Ectodermal cell (in vitro differentiated cells): Measurements from ENCODE around the gene CDK8.

Experiments used
- H3K27ac ChIP-seq: 2 replicates; pipeline ENCODE4 v1.7.0; 2013; ENCODE audit warnings: mild to moderate bottlenecking, low read depth, low read length; ENCODE audit not compliant: insufficient read depth, poor library complexity, severe bottlenecking
- H3K27me3 ChIP-seq: 2 replicates; pipeline ENCODE4 v1.7.0; 2013; ENCODE audit warnings: mild to moderate bottlenecking, low read length; ENCODE audit not compliant: insufficient read depth, control insufficient read depth, poor library complexity, severe bottlenecking
- H3K36me3 ChIP-seq: one replicate; pipeline ENCODE4 v1.7.0; 2013; ENCODE audit warnings: low read length; ENCODE audit not compliant: control insufficient read depth, insufficient read depth
- H3K4me1 ChIP-seq: one replicate; pipeline ENCODE4 v1.7.0; 2013; ENCODE audit warnings: low read length; ENCODE audit not compliant: control insufficient read depth, insufficient read depth
- H3K4me3 ChIP-seq: 2 replicates; pipeline ENCODE4 v1.7.0; 2013; ENCODE audit warnings: low read depth, low read length, control low read depth; ENCODE audit not compliant: insufficient read depth
- H3K9me3 ChIP-seq: 2 replicates; pipeline ENCODE4 v1.7.0; 2013; ENCODE audit warnings: mild to moderate bottlenecking, low read length, moderate library complexity; ENCODE audit not compliant: control insufficient read depth
- WGBS, 2 experiments: methylation state at CpG; one replicate each; pipeline ENCODE4 v1.1.7; 2013; ENCODE audit warnings: missing lambda C conversion rate in 2 of 2; 5-methylcytosine and 5-hydroxymethylcytosine counted together

CDK8 gene

DNA sequence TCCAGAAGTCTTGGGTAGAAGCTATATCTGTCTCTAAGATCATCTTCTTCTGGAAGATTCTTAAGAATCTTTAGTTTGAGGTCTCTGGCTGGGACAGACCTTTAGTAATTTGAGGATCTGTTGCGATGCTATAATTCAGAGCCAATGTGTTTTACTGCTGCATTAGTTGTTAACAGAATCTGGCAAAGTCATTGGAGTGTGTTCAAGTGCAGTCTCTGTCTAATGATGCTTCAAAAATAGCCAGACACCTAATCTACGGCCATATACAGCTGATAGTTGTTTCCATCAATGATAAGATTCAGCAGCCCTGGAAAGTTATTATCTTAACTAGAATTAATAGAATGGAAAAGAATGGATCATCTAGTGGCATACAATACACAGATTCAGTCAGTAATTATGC, 72.6 kb downstream of the CDK8 start:
- H3K27me3 ChIP-seq: no peaks in the 10 kb centered on the region
- H3K9me3 ChIP-seq: no peaks in the 10 kb centered on the region
- H3K4me3 ChIP-seq: no peak overlapping the region
- 94 to 99% methylated on average over 2 of the region's 2 CpGs for WGBS, 2 experiments
- H3K4me1 ChIP-seq: no peaks in the 10 kb centered on the region
- no peak overlapping the region for H3K27ac ChIP-seq
- H3K36me3 ChIP-seq: no peaks in the 10 kb centered on the region

DNA sequence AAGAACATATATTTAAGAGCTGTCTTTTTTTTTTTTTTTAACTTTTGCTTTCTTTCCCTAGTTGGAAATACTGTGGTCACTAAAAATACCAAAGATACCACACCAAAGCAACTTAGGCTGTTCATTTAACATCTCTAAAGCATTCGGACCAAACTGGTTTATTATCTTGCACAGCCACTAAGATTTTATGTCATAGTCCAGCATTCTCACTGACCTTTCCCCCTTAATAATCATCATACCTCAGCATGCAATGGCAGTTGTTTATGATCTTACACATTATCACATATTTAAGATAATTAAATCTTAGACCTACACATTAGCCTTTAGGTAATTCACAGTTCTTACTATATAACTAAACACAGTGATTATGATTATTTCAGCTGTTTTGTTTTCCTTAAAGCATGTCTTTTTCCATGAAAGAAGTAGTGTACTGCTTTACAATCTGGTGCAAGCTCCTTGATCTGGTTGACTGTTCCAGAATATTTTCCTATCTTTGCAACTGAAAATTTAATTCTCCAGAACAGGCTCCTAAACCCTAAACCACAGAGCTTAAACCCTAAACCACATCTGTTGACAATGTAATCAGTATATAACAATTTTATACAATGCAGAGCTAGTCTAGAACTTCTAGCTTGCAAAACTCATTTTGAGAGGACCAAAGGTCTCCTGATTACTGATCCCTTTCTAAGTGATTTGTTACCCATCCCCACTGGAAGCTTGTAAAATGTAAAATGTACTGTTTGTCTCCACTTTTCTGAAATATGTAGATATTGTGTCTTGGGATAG, 74.2 kb downstream of the CDK8 start:
- 95 to 97% methylated on average over 1 of the region's 1 CpG for WGBS, 2 experiments
- H3K36me3 ChIP-seq: no peaks in the 10 kb centered on the region
- H3K4me1 ChIP-seq: no peaks in the 10 kb centered on the region
- no peaks in the 10 kb centered on the region for H3K27me3 ChIP-seq
- no peak overlapping the region for H3K4me3 ChIP-seq
- H3K27ac ChIP-seq: no peak overlapping the region
- H3K9me3 ChIP-seq: no peaks in the 10 kb centered on the region

- no peaks in the 10 kb centered on the region for H3K4me1 ChIP-seq
- H3K9me3 ChIP-seq: no peaks in the 10 kb centered on the region
- 95 to 96% methylated on average over 5 of the region's 5 CpGs for WGBS, 2 experiments
- no peaks in the 10 kb centered on the region for H3K27me3 ChIP-seq
- no peak overlapping the region for H3K4me3 ChIP-seq
- H3K36me3 ChIP-seq: no peaks in the 10 kb centered on the region
- no peak overlapping the region for H3K27ac ChIP-seq
Measured at GRCh38 chr13:26335158-26335557, 81.2 kb downstream of the CDK8 start.

DNA sequence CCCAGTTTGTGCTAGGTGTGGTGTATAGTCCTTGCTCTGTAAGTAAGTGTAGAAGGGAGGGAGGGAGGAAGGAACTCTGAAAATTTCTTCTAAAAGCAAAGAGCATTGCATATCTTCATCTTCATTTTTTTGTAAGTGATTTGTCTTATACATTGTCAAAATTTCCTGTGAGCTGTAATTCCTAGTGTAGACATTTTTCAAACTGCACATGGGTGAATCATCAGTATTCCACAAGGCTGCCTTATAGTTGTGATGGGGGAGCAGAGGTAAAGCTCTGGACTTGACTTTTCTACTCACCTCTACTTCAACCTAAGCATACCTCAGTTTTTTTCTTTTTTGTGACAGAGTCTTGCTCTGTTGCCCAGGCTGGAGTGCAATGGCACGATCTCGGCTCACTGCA, 86.9 kb downstream of the CDK8 start:
- no peaks in the 10 kb centered on the region for H3K9me3 ChIP-seq
- 90 to 100% methylated on average over 2 of the region's 2 CpGs for WGBS, 2 experiments

GRCh38 chr13:26342898-26343297, 89.0 kb downstream of the CDK8 start:
- Histone ChIP-seq H3K36me3 (no peaks in the 10 kb centered on the region), H3K4me1 (no peaks in the 10 kb centered on the region), H3K27ac (no peak overlapping the region), H3K27me3 (no peaks in the 10 kb centered on the region), H3K4me3 (no peak overlapping the region), H3K9me3 (no peaks in the 10 kb centered on the region)
- WGBS, 2 experiments: 81 to 82% methylated on average over 4 of the region's 5 CpGs

More for the DNA sequence above, 86.9 kb downstream of the CDK8 start:
- no peaks in the 10 kb centered on the region for H3K36me3 ChIP-seq
- no peaks in the 10 kb centered on the region for H3K4me1 ChIP-seq
- H3K4me3 ChIP-seq: no peak overlapping the region
- no peak overlapping the region for H3K27ac ChIP-seq
- H3K27me3 ChIP-seq: no peaks in the 10 kb centered on the region

DNA sequence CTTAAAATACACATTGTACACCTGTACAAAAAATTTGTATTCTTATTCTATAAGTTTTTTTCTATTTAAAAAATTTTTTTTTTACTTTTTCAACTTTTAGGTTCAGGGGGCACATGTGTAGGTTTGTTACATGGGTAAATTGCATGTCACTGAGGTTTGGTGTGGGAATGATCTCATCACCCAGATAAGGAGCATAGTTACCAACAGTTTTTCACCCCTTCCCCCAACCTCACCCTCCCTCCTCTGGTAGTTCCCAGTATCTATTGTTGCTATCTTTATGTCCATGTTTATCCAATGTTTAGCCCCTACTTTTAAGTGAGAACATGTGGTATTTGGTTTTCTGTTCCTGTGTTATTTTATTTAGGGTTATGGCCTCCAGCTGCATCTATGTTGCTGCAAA, 89.9 kb downstream of the CDK8 start:
- Histone ChIP-seq H3K27me3 (no peaks in the 10 kb centered on the region), H3K4me1 (no peaks in the 10 kb centered on the region), H3K4me3 (no peak overlapping the region), H3K9me3 (no peaks in the 10 kb centered on the region), H3K27ac (no peak overlapping the region), H3K36me3 (no peaks in the 10 kb centered on the region)

- Histone ChIP-seq H3K27ac (no peak overlapping the region), H3K4me3 (no peak overlapping the region), H3K27me3 (no peaks in the 10 kb centered on the region), H3K36me3 (no peaks in the 10 kb centered on the region), H3K9me3 (no peaks in the 10 kb centered on the region), H3K4me1 (no peaks in the 10 kb centered on the region)
- 100% methylated on average over 2 to 4 of the region's 4 CpGs for WGBS, 2 experiments
Measured at GRCh38 chr13:26344980-26345379, 91.1 kb downstream of the CDK8 start.

DNA sequence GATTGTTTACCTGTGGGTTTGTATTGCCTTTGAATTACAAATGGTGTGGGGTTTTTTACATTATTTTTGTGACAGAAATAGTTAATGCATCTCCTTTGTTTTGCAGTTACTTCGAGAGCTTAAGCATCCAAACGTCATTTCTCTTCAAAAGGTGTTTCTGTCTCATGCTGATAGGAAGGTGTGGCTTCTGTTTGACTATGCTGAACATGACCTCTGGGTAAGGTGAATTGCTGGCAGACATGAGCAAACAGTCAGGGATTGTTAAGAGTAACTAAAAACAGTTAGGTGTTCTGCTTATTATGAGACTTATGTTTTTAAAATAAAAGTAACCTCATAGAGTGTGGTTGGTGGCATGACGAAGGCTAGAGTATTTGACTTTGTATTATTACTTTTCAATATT, 95.0 kb downstream of the CDK8 start:
- Histone ChIP-seq H3K4me1 (no peaks in the 10 kb centered on the region), H3K36me3 (no peaks in the 10 kb centered on the region), H3K27ac (no peak overlapping the region), H3K27me3 (no peaks in the 10 kb centered on the region), H3K9me3 (no peaks in the 10 kb centered on the region), H3K4me3 (no peak overlapping the region)
- 66 to 74% methylated on average over 2 of the region's 3 CpGs for WGBS, 2 experiments

DNA sequence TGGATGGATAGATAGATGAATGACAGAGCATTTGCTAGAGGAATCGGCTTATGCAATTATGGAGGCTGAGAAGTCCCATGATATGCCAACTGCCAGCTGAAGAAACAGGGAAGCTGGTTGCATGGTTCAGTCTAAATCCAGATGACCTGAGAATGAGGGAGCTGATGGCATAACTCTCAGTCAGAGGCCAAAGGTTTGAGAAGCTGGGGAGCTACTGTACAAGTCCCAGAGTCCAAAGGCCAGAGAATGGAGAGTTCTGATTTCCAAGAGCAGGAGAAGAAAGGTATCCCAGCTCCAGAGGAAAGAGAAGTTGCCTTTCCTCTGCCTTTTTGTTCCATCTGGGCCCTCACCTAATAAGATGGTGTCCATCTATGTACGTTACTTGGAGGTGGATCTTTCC, 108.3 kb downstream of the CDK8 start:
- Histone ChIP-seq H3K27ac (no peak overlapping the region), H3K9me3 (no peaks in the 10 kb centered on the region), H3K36me3 (no peaks in the 10 kb centered on the region), H3K4me1 (no peaks in the 10 kb centered on the region), H3K27me3 (no peaks in the 10 kb centered on the region), H3K4me3 (no peak overlapping the region)
- 90 to 93% methylated on average over 2 of the region's 2 CpGs for WGBS, 2 experiments

GRCh38 chr13:26370553-26370952, 116.6 kb downstream of the CDK8 start:
- H3K4me1 ChIP-seq: no peaks in the 10 kb centered on the region
- WGBS, 2 experiments: 83 to 92% methylated on average over 1 to 2 of the region's 2 CpGs
- H3K27ac ChIP-seq: no peak overlapping the region
- no peaks in the 10 kb centered on the region for H3K27me3 ChIP-seq
- no peaks in the 10 kb centered on the region for H3K9me3 ChIP-seq
- H3K4me3 ChIP-seq: no peak overlapping the region
- H3K36me3 ChIP-seq: no peaks in the 10 kb centered on the region

DNA sequence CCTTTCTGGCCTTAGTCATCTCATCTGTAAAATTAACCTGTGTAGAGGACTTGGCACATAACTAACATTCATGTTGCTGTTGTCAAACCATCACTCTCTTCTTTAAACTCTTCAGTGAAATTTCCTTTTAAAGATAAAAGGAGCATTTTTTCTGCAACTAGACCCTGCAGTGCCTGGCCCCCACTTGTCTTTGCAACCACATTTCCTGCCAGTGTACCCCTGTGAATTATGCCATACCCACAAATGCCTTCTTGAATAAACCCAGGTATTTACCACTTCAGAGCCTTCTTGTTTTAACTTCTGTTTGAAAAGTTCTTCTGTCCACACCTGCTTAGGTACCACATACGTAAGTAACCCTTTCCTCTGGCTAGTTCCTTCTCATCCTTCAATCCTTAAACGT, 118.8 kb downstream of the CDK8 start:
- no peaks in the 10 kb centered on the region for H3K36me3 ChIP-seq
- no peaks in the 10 kb centered on the region for H3K9me3 ChIP-seq
- no peak overlapping the region for H3K4me3 ChIP-seq
- H3K4me1 ChIP-seq: no peaks in the 10 kb centered on the region
- H3K27ac ChIP-seq: no peak overlapping the region
- H3K27me3 ChIP-seq: no peaks in the 10 kb centered on the region
- 91 to 98% methylated on average over 2 of the region's 2 CpGs for WGBS, 2 experiments
